GM12865 (cell line): Measurements from ENCODE around the gene RIMS4.

Source experiments
- DNase-seq: peaks from one replicate; pipeline ENCODE4 v3.0.0; 2010; ENCODE audit warnings: low read depth
- H3K4me3 ChIP-seq: 2 replicates; pipeline ENCODE4 v1.5.1; 2011; ENCODE audit warnings: mild to moderate bottlenecking, low read depth, low read length, control low read depth
- TF ChIP-seq, protein P1 (sequence below): IDR thresholded peaks from 2 replicates; pipeline ENCODE4 v1.5.1; 2011; ENCODE audit warnings: low read length, control low read depth, low read depth, inconsistent platforms; ENCODE audit not compliant: insufficient read depth; ENCODE audit errors: missing control alignments

RIMS4 gene

DNA sequence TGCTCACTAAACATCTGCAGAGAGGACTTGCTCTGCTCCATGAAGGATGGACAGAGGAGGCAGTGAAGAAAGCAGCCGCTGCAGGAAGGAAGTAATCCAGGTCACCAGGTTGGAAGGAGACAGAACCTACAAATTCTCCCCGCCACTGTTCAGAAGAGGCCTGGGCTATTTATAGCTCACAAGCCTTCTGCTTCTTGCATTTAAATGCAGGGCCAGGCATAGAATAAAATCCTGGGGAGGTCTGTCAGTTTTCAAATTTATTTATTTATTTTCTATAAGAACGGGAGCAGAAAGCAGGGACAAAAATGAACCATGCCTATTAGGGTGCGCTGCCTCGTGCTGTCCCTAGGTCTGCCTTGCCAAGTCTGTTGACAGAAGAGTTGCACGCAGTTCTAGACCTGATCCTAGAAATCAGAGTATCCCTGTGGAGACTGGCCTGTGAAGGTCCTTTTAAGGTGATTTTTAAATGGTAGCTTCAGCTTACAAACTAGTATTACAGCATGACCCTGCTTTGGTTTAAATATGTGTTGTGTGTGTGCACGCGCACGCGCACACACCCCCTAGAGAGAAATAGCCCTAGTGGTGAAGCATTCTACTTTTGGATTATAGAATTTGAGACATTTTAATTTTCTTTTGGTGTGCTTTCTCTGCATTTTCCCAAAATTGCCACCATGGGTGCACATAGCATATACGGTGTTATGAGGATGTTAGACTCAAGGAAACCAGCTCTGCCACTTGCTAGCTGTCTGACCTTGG, 19.5 kb downstream of the RIMS4 start:
- H3K4me3 ChIP-seq = no peak overlapping the region
- TF ChIP-seq, protein P1, sequence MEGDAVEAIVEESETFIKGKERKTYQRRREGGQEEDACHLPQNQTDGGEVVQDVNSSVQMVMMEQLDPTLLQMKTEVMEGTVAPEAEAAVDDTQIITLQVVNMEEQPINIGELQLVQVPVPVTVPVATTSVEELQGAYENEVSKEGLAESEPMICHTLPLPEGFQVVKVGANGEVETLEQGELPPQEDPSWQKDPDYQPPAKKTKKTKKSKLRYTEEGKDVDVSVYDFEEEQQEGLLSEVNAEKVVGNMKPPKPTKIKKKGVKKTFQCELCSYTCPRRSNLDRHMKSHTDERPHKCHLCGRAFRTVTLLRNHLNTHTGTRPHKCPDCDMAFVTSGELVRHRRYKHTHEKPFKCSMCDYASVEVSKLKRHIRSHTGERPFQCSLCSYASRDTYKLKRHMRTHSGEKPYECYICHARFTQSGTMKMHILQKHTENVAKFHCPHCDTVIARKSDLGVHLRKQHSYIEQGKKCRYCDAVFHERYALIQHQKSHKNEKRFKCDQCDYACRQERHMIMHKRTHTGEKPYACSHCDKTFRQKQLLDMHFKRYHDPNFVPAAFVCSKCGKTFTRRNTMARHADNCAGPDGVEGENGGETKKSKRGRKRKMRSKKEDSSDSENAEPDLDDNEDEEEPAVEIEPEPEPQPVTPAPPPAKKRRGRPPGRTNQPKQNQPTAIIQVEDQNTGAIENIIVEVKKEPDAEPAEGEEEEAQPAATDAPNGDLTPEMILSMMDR = no peak
- DNase-seq = no peak

- H3K4me3 ChIP-seq = no peak overlapping the region
- TF ChIP-seq, protein P1 = no peak
- no peak for DNase-seq
Observed at GRCh38 chr20:44788706-44789456, 21.5 kb downstream of the RIMS4 start.

DNA sequence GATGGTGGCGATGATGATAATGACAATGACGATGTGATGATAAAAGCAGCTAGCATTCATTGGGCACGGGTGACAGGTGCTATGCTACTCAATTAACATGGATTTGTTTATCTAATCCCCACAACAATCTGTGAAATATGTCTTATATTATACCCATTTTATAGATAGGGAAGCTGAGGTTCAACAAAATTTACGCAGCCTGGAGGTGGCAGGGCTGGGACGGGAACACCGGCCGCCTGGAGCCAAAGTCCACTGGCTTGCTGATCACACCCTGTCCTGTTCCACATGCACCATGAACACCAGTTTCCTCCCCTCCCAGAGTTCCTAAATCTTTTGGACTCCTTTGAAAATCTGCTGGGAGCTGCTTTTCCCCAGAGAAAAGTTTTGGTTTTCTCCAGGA, 23.0 kb downstream of the RIMS4 start:
- no peak overlapping the region for H3K4me3 ChIP-seq
- TF ChIP-seq, protein P1 = no peak
- no peak for DNase-seq

DNA sequence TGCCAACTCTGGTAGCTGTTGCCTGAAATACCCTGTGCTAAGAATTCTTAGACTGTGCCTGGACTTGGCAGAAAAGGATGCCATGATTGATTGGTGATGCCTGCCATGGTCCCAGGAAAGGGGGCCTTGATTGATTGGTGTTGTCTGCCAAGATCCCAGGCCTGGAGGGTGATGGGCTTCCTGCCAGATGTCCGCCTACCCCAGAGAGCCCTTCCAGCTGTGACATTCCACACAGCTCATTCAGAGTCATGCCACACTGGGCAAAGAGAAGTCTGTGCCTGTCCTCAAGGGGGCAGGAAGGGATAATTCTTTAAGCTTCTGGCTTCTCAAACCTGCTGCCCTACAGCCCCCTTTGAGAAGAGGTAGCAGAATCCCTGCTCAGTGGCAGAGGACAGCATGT, 24.6 kb downstream of the RIMS4 start:
- H3K4me3 ChIP-seq = no peak overlapping the region
- DNase-seq = no peak
- TF ChIP-seq, protein P1 = no peak

- TF ChIP-seq, protein P1 = no peak
- H3K4me3 ChIP-seq = no peak overlapping the region
- DNase-seq = no peak
Observed at GRCh38 chr20:44784688-44785087, 25.7 kb downstream of the RIMS4 start.

GRCh38 chr20:44781791-44782190, 28.6 kb downstream of the RIMS4 start:
- no peak for DNase-seq
- TF ChIP-seq, protein P1 = no peak
- H3K4me3 ChIP-seq = no peak overlapping the region
